ENCODE measurements around the gene CPE.

CPE gene

DNA sequence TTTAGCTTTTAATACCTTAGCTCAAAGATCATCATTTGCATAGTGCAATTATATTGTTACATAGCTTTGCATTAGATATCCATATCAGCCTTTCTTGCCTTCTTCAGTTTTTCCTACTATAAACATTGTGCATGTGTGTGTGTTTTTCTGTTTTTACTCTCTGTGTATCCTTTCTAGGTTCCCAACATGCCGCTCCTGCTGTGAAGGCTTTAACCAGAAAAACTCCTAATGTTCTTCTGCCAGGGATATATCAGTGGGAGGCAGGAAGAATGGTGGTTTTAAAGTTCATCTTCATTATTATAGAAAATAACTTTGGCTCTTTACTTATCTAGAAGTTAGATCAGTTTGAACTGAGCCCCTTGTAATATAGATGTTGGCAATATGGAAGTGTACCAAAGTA lies 61.2 kb downstream of the CPE start (continued):
- TF ChIP-seq ESRRG (CRISPR knock-in tag; IDR thresholded peaks at IDR 0.05) (no peak), ZNF8 (CRISPR knock-in tag; IDR thresholded peaks at IDR 0.05) (no peak), TCF4 (CRISPR knock-in tag; IDR thresholded peaks at IDR 0.05; ENCODE audit: borderline replicate concordance) (no peak), BACH2 (CRISPR knock-in tag; IDR thresholded peaks at IDR 0.05; ENCODE audit: borderline replicate concordance) (no peak), ISL1 (CRISPR knock-in tag; IDR thresholded peaks at IDR 0.05) (no peak), ZFP30 (CRISPR knock-in tag; IDR thresholded peaks at IDR 0.05) (no peak), PPARA (CRISPR knock-in tag; IDR thresholded peaks at IDR 0.05; ENCODE audit: borderline replicate concordance) (no peak)

DNA sequence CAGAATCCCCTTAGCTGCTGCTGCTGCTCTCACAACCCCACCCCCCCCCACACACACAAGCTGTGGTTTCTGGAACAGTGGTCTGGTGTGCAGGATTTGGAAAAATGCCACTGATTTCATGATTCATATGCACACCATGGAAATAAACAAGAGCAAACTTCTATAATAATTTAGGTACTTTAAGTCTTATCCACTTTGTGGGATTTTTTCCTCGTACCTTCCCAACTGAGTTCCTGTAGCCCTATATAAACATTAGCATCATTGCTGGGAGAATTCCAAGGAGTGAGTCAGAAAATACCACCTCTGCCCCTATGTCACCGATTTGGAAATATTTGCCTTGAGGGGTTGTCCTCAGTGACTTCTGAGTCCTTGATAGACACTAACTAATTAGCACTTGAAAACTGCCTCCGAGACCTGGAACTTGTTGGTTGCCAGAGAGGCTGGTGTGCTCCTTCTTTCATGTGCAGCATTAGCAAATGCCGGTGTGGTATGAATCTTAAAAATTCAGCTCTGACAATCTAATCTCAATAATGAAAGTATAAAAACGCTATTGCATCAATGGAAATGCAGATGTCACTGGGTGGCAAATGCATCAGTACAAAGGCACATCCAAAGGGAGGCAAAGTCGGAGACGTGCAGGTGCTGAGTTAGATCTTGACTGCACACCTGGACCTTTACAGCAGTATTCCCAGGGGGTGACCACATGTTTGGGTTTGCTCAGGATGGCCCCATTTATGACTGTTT lies 61.8 kb downstream of the CPE start:
- TF ChIP-seq, protein P1, sequence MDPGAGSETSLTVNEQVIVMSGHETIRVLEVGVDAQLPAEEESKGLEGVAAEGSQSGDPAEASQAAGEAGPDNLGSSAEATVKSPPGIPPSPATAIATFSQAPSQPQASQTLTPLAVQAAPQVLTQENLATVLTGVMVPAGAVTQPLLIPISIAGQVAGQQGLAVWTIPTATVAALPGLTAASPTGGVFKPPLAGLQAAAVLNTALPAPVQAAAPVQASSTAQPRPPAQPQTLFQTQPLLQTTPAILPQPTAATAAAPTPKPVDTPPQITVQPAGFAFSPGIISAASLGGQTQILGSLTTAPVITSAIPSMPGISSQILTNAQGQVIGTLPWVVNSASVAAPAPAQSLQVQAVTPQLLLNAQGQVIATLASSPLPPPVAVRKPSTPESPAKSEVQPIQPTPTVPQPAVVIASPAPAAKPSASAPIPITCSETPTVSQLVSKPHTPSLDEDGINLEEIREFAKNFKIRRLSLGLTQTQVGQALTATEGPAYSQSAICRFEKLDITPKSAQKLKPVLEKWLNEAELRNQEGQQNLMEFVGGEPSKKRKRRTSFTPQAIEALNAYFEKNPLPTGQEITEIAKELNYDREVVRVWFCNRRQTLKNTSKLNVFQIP (CRISPR knock-in tag; IDR thresholded peaks at IDR 0.05; ENCODE audit: borderline replicate concordance, low read depth) = no peak
- no peak for TF ChIP-seq CSDC2 (CRISPR knock-in tag; IDR thresholded peaks at IDR 0.05)
- peak; percentile 71; the same call in 1 of the 2 replicates for TF ChIP-seq TOX (CRISPR knock-in tag; IDR thresholded peaks at IDR 0.05; ENCODE audit: borderline replicate concordance)
- ATAC-seq = peak; percentile 76

DNA sequence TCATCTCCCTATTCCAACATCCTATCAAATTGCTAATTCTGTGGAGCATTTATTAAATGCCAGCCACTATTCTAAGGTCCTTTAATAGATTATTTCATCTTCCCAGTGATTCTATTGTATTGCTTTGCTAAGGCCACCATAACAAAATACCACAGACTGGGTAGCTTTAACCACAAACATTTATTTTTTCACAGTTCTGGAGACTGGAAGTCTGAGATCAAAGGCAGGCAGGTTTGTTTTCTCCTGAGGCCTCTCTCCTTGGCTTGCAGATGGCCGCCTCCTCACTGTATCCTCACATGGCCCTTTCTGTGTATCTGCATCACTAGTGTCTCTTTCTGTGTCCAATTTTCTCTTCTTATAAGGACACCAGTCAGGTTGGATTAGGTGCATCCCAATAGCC lies 64.5 kb downstream of the CPE start:
- no peak for TF ChIP-seq ZFP30 (CRISPR knock-in tag; IDR thresholded peaks at IDR 0.05)

DNA sequence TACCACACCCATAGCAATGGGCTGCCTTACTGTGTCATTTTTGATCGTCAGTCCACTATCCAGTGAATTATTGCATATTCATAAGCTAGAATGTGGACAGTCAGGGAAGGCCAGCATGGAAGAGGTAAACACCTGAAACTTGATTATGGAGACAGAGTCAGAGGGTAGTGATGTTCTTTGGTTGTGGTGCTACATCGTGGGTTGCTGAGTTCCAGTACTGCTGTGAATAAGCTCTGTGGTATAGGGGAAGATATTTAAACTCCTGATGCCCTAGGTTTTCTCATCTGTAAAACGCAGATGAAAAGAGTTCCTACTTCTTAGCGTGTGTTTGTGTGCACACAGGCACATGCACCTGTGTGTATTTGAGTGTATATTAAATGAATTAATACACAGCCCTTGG lies 69.9 kb downstream of the CPE start:
- ATAC-seq = no peak
- TF ChIP-seq BACH2 (CRISPR knock-in tag; IDR thresholded peaks at IDR 0.05; ENCODE audit: borderline replicate concordance) = no peak
- no peak for TF ChIP-seq CSDC2 (CRISPR knock-in tag; IDR thresholded peaks at IDR 0.05)
- TF ChIP-seq, protein P1 (CRISPR knock-in tag; IDR thresholded peaks at IDR 0.05; ENCODE audit: borderline replicate concordance, low read depth) = no peak
- TF ChIP-seq, protein P2, sequence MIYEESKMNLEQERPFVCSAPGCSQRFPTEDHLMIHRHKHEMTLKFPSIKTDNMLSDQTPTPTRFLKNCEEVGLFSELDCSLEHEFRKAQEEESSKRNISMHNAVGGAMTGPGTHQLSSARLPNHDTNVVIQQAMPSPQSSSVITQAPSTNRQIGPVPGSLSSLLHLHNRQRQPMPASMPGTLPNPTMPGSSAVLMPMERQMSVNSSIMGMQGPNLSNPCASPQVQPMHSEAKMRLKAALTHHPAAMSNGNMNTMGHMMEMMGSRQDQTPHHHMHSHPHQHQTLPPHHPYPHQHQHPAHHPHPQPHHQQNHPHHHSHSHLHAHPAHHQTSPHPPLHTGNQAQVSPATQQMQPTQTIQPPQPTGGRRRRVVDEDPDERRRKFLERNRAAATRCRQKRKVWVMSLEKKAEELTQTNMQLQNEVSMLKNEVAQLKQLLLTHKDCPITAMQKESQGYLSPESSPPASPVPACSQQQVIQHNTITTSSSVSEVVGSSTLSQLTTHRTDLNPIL (CRISPR knock-in tag; IDR thresholded peaks at IDR 0.05; ENCODE audit: low read depth) = no peak
- TF ChIP-seq, protein P3, sequence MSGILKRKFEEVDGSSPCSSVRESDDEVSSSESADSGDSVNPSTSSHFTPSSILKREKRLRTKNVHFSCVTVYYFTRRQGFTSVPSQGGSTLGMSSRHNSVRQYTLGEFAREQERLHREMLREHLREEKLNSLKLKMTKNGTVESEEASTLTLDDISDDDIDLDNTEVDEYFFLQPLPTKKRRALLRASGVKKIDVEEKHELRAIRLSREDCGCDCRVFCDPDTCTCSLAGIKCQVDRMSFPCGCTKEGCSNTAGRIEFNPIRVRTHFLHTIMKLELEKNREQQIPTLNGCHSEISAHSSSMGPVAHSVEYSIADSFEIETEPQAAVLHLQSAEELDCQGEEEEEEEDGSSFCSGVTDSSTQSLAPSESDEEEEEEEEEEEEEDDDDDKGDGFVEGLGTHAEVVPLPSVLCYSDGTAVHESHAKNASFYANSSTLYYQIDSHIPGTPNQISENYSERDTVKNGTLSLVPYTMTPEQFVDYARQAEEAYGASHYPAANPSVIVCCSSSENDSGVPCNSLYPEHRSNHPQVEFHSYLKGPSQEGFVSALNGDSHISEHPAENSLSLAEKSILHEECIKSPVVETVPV (CRISPR knock-in tag; IDR thresholded peaks at IDR 0.05) = no peak
- TF ChIP-seq SNAI2 (CRISPR knock-in tag; IDR thresholded peaks at IDR 0.05) = no peak
- no peak for TF ChIP-seq ISL1 (CRISPR knock-in tag; IDR thresholded peaks at IDR 0.05)
- no peak for TF ChIP-seq ESRRG (CRISPR knock-in tag; IDR thresholded peaks at IDR 0.05)
- no peak for TF ChIP-seq ZNF565 (CRISPR knock-in tag; conservative IDR thresholded peaks at IDR 0.05; ENCODE audit: low read depth)

More for the DNA sequence above, 64.5 kb downstream of the CPE start:
- ATAC-seq = no peak

DNA sequence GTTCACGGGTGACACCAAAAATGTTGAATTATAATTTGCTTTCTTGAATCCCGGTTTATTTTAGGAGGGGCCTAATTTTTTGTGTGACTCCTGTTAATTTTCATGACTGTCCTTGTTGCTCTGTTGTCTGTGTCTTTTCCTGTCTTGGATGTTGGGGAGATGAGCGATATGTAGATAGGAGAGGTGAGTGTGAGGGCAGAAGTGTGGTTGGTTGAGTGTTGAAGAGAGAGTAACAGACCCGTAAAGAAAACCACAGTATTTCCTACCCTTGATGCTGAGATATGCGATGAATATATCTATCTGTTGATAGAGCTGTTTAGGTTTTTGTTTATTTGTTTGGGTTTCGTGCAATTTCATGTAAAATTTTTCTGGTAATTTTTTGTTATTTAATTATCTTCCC lies 70.5 kb downstream of the CPE start:
- ATAC-seq = no peak
- TF ChIP-seq, protein P2 (CRISPR knock-in tag; IDR thresholded peaks at IDR 0.05; ENCODE audit: low read depth) = no peak
- TF ChIP-seq, protein P1 (CRISPR knock-in tag; IDR thresholded peaks at IDR 0.05; ENCODE audit: borderline replicate concordance, low read depth) = no peak
- TF ChIP-seq ISL1 (CRISPR knock-in tag; IDR thresholded peaks at IDR 0.05) = no peak
- no peak for TF ChIP-seq ZNF565 (CRISPR knock-in tag; conservative IDR thresholded peaks at IDR 0.05; ENCODE audit: low read depth)
- no peak for TF ChIP-seq ZFP30 (CRISPR knock-in tag; IDR thresholded peaks at IDR 0.05)
- TF ChIP-seq CSDC2 (CRISPR knock-in tag; IDR thresholded peaks at IDR 0.05) = no peak
- no peak for TF ChIP-seq ZFP3 (CRISPR knock-in tag; IDR thresholded peaks at IDR 0.05)
- TF ChIP-seq RARB (CRISPR knock-in tag; IDR thresholded peaks at IDR 0.05) = no peak
- no peak for TF ChIP-seq ZNF8 (CRISPR knock-in tag; IDR thresholded peaks at IDR 0.05)

All from SK-N-SH treated with all-trans-retinoic acid at 6 μM for 48 hours (cell line).